ENCODE data around the gene MCU.
A peak's percentile ranks its signal among the peaks of the same experiment; 100 is the strongest.

GRCh38 chr10:72834183-72834825 is 142.4 kb downstream of the MCU start:
- TF ChIP-seq CTCF (IDR thresholded peaks at IDR 0.05) (peak; percentile 80), EZH2 (IDR thresholded peaks at IDR 0.05) (no peak), EZH2phosphoT487 (IDR thresholded peaks at IDR 0.05) (no peak)

All from neural progenitor cell (in vitro differentiated cells).